Lower leg skin (tissue), 4 donors: ENCODE results near the gene MBD3L3. TPM values are rescaled to one million over a fixed set of nuclear protein-coding genes. Genes with fewer than 3 reads are reported as not detected.

ENCODE experiments used
- DNase-seq, 2 donors: peaks; one replicate each; pipeline ENCODE4 v3.0.0-alpha.2; 2019; ENCODE audit warnings: low spot score in 2 of 2
- H3K4me3 ChIP-seq: fragments of 200-600 bp; sonication (generic); 2 replicates; pipeline ENCODE4 v1.5.1; 2017; ENCODE audit warnings: mild to moderate bottlenecking, low read depth; ENCODE audit not compliant: poor library complexity, severe bottlenecking
- CTCF ChIP-seq, 3 donors: fragments of 450-650 bp; IDR thresholded peaks; one replicate each; pipeline ENCODE4 v1.5.1; 2016; ENCODE audit warnings: antibody characterized with exemption in 3 of 3, mild to moderate bottlenecking in 3 of 3, moderate library complexity in 2 of 3
- POLR2A ChIP-seq, 2 donors: fragments of 450-650 bp; IDR thresholded peaks; one replicate each; pipeline ENCODE4 v1.6.1; 2016 to 2017; ENCODE audit warnings: antibody characterized with exemption in 2 of 2, mild to moderate bottlenecking in 1 of 2, moderate library complexity in 1 of 2
- WGBS, 2 donors: methylation state at CpG; one replicate each; pipeline ENCODE4 v1.1.5; 2018; 5-methylcytosine and 5-hydroxymethylcytosine counted together
- intact Hi-C: fragments of 100-400 bp; cut with DNase I; formaldehyde crosslinking; loops from one replicate; pipeline ENCODE4 v1.15.0; 2023; ENCODE audit warnings: low total_unique reads
- total RNA-seq, 4 donors: library from RNA; depleted of rRNA; stranded (reverse); fragments of >200 nt; gene quantifications; one replicate each; pipeline ENCODE4 v1.1.0, GENCODE V29; 2016

The MBD3L3 gene
- total RNA-seq, 4 donors from 2014 or later, result not detected

DNA sequence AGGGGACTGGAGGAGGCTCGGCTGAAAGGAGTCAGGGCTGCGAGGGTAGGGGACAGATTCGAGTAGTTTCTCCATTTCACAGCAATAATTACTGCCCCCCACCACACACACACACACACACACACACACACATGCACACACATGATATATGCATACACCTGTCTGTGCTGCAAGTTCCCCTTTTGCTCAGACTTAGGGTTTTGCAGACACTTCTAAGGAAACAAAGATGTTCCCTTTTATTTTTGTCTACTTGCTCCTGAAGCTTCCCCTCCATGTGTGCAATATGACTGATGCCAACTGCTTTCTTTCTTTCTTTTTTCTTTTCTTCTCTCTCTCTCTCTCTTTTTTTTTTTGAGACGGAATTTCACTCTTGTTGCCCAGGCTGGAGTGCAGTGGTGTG lies 50.6 kb downstream of the MBD3L3 start:
- WGBS, 2 donors, result 61 to 71% methylated on average over 4 of the region's 4 CpGs
- TF ChIP-seq POLR2A (IDR thresholded peaks at IDR 0.05) (no peak), CTCF (IDR thresholded peaks at IDR 0.05) (no peak)
- no peak for DNase-seq
- no peak overlapping the region for H3K4me3 ChIP-seq
- intact Hi-C loops, result no loop called here

Other genes with a start within 250 kb of the MBD3L3 start
- gene ADGRE1, start 171.1 kb downstream of the MBD3L3 start, total RNA-seq, result under 1 TPM in 1 of 4 donors, not detected in 3; 0.25 TPM
- not detected for gene MBD3L2B, start 37.2 kb downstream of the MBD3L3 start, total RNA-seq
- gene MBD3L5, start 28.1 kb downstream of the MBD3L3 start, total RNA-seq, result not detected
- gene MBD3L4, start 18.5 kb downstream of the MBD3L3 start, total RNA-seq, result not detected
- not detected for gene MBD3L2, start 9.4 kb downstream of the MBD3L3 start, total RNA-seq
- gene ZNF557, start 11.0 kb upstream of the MBD3L3 start, total RNA-seq, result 10 to 100 TPM in 1 of 4 donors, 1 to 10 TPM in 3; 7.0 to 11.3 (median 9.4) TPM
- 100 to 1,000 TPM in 1 of 4 donors, 10 to 100 TPM in 3; 70.7 to 165 (median 89.2) TPM for gene INSR, start 235.7 kb upstream of the MBD3L3 start, total RNA-seq